ENCODE data around the gene RGL1.

The RGL1 gene

GRCh38 chr1:183850852-183851251 lies 45.9 kb downstream of the RGL1 start:
- H3K9ac ChIP-seq (ENCODE audit: low read length in 5 of 5) = no peak overlapping the region
- H3K27ac ChIP-seq (ENCODE audit: low read depth, low read length) = no peak overlapping the region
- H3K27me3 ChIP-seq (ENCODE audit: control insufficient read depth in 5 of 5, insufficient read depth in 4 of 5, low read length in 5 of 5) = no peaks in the 10 kb centered on the region
- H3K36me3 ChIP-seq (ENCODE audit: control insufficient read depth in 5 of 5, insufficient read depth in 5 of 5, low read length in 5 of 5) = peaks cover 0 to 12% (median 9%) of the 10 kb centered on the region in 5 donors
- peaks cover 0 to 34% (median 17%) of the 10 kb centered on the region in 5 donors for H3K4me1 ChIP-seq (ENCODE audit: control insufficient read depth in 5 of 5, insufficient read depth in 5 of 5, low read length in 5 of 5)
- H3K4me3 ChIP-seq (ENCODE audit: low read depth in 1 of 5, low read length in 5 of 5) = no peak overlapping the region
- no peaks in the 10 kb centered on the region for H3K9me3 ChIP-seq (ENCODE audit: control insufficient read depth in 5 of 5, low read length in 5 of 5)

GRCh38 chr1:183859119-183859518 lies 54.2 kb downstream of the RGL1 start:
- Histone ChIP-seq H3K27me3 (ENCODE audit: control insufficient read depth in 5 of 5, insufficient read depth in 4 of 5, low read length in 5 of 5) (no peaks in the 10 kb centered on the region), H3K4me1 (ENCODE audit: control insufficient read depth in 5 of 5, insufficient read depth in 5 of 5, low read length in 5 of 5) (peaks cover 0 to 31% (median 16%) of the 10 kb centered on the region in 5 donors), H3K36me3 (ENCODE audit: control insufficient read depth in 5 of 5, insufficient read depth in 5 of 5, low read length in 5 of 5) (peaks cover 0 to 8% (median 5%) of the 10 kb centered on the region in 5 donors), H3K27ac (ENCODE audit: low read depth, low read length) (no peak overlapping the region), H3K9me3 (ENCODE audit: control insufficient read depth in 5 of 5, low read length in 5 of 5) (no peaks in the 10 kb centered on the region), H3K4me3 (ENCODE audit: low read depth in 1 of 5, low read length in 5 of 5) (no peak overlapping the region), H3K9ac (ENCODE audit: low read length in 5 of 5) (no peak overlapping the region)

GRCh38 chr1:183859831-183860230 lies 54.9 kb downstream of the RGL1 start:
- Histone ChIP-seq H3K27ac (ENCODE audit: low read depth, low read length) (no peak overlapping the region), H3K9me3 (ENCODE audit: control insufficient read depth in 5 of 5, low read length in 5 of 5) (no peaks in the 10 kb centered on the region), H3K9ac (ENCODE audit: low read length in 5 of 5) (no peak overlapping the region), H3K4me1 (ENCODE audit: control insufficient read depth in 5 of 5, insufficient read depth in 5 of 5, low read length in 5 of 5) (peaks cover 0 to 31% (median 15%) of the 10 kb centered on the region in 5 donors), H3K27me3 (ENCODE audit: control insufficient read depth in 5 of 5, insufficient read depth in 4 of 5, low read length in 5 of 5) (no peaks in the 10 kb centered on the region), H3K36me3 (ENCODE audit: control insufficient read depth in 5 of 5, insufficient read depth in 5 of 5, low read length in 5 of 5) (peaks cover 0 to 8% (median 5%) of the 10 kb centered on the region in 5 donors), H3K4me3 (ENCODE audit: low read depth in 1 of 5, low read length in 5 of 5) (no peak overlapping the region)

- no peak overlapping the region for H3K27ac ChIP-seq (ENCODE audit: low read depth, low read length)
- peaks cover 0 to 28% (median 16%) of the 10 kb centered on the region in 5 donors for H3K4me1 ChIP-seq (ENCODE audit: control insufficient read depth in 5 of 5, insufficient read depth in 5 of 5, low read length in 5 of 5)
- peaks cover 7 to 19% (median 11%) of the 10 kb centered on the region in 5 donors for H3K36me3 ChIP-seq (ENCODE audit: control insufficient read depth in 5 of 5, insufficient read depth in 5 of 5, low read length in 5 of 5)
- no peaks in the 10 kb centered on the region for H3K27me3 ChIP-seq (ENCODE audit: control insufficient read depth in 5 of 5, insufficient read depth in 4 of 5, low read length in 5 of 5)
- no peak overlapping the region for H3K4me3 ChIP-seq (ENCODE audit: low read depth in 1 of 5, low read length in 5 of 5)
- H3K9me3 ChIP-seq (ENCODE audit: control insufficient read depth in 5 of 5, low read length in 5 of 5) = no peaks in the 10 kb centered on the region
- no peak overlapping the region for H3K9ac ChIP-seq (ENCODE audit: low read length in 5 of 5)
These were observed 58.0 kb downstream of the RGL1 start for GRCh38 chr1:183862967-183863366.

- H3K27me3 ChIP-seq (ENCODE audit: control insufficient read depth in 5 of 5, insufficient read depth in 4 of 5, low read length in 5 of 5) = no peaks in the 10 kb centered on the region
- no peak overlapping the region for H3K9ac ChIP-seq (ENCODE audit: low read length in 5 of 5)
- H3K4me1 ChIP-seq (ENCODE audit: control insufficient read depth in 5 of 5, insufficient read depth in 5 of 5, low read length in 5 of 5) = peaks cover 0 to 23% (median 16%) of the 10 kb centered on the region in 5 donors
- H3K36me3 ChIP-seq (ENCODE audit: control insufficient read depth in 5 of 5, insufficient read depth in 5 of 5, low read length in 5 of 5) = peaks cover 7 to 19% (median 11%) of the 10 kb centered on the region in 5 donors
- H3K4me3 ChIP-seq (ENCODE audit: low read depth in 1 of 5, low read length in 5 of 5) = no peak overlapping the region
- H3K27ac ChIP-seq (ENCODE audit: low read depth, low read length) = no peak overlapping the region
- H3K9me3 ChIP-seq (ENCODE audit: control insufficient read depth in 5 of 5, low read length in 5 of 5) = no peaks in the 10 kb centered on the region
These were observed 58.9 kb downstream of the RGL1 start for GRCh38 chr1:183863852-183864251.

GRCh38 chr1:183864611-183865010 lies 59.7 kb downstream of the RGL1 start:
- H3K36me3 ChIP-seq (ENCODE audit: control insufficient read depth in 5 of 5, insufficient read depth in 5 of 5, low read length in 5 of 5) = peaks cover 7 to 19% (median 11%) of the 10 kb centered on the region in 5 donors
- H3K27ac ChIP-seq (ENCODE audit: low read depth, low read length) = no peak overlapping the region
- no peak overlapping the region for H3K4me3 ChIP-seq (ENCODE audit: low read depth in 1 of 5, low read length in 5 of 5)
- H3K9ac ChIP-seq (ENCODE audit: low read length in 5 of 5) = no peak overlapping the region
- H3K9me3 ChIP-seq (ENCODE audit: control insufficient read depth in 5 of 5, low read length in 5 of 5) = no peaks in the 10 kb centered on the region
- H3K4me1 ChIP-seq (ENCODE audit: control insufficient read depth in 5 of 5, insufficient read depth in 5 of 5, low read length in 5 of 5) = peaks cover 0 to 21% (median 13%) of the 10 kb centered on the region in 5 donors
- no peaks in the 10 kb centered on the region for H3K27me3 ChIP-seq (ENCODE audit: control insufficient read depth in 5 of 5, insufficient read depth in 4 of 5, low read length in 5 of 5)

- Histone ChIP-seq H3K4me1 (ENCODE audit: control insufficient read depth in 5 of 5, insufficient read depth in 5 of 5, low read length in 5 of 5) (peaks cover 6 to 54% (median 45%) of the 10 kb centered on the region in 5 donors), H3K4me3 (ENCODE audit: low read depth in 1 of 5, low read length in 5 of 5) (no peak overlapping the region), H3K36me3 (ENCODE audit: control insufficient read depth in 5 of 5, insufficient read depth in 5 of 5, low read length in 5 of 5) (peaks cover 4 to 16% (median 11%) of the 10 kb centered on the region in 5 donors), H3K27ac (ENCODE audit: low read depth, low read length) (peak overlapping the region; percentile 89), H3K9me3 (ENCODE audit: control insufficient read depth in 5 of 5, low read length in 5 of 5) (no peaks in the 10 kb centered on the region), H3K27me3 (ENCODE audit: control insufficient read depth in 5 of 5, insufficient read depth in 4 of 5, low read length in 5 of 5) (no peaks in the 10 kb centered on the region), H3K9ac (ENCODE audit: low read length in 5 of 5) (no peak overlapping the region)
These were observed 64.3 kb downstream of the RGL1 start for GRCh38 chr1:183869230-183869629.

GRCh38 chr1:183869664-183870063 lies 64.7 kb downstream of the RGL1 start:
- Histone ChIP-seq H3K36me3 (ENCODE audit: control insufficient read depth in 5 of 5, insufficient read depth in 5 of 5, low read length in 5 of 5) (peaks cover 3 to 16% (median 11%) of the 10 kb centered on the region in 5 donors), H3K4me3 (ENCODE audit: low read depth in 1 of 5, low read length in 5 of 5) (peak overlapping the region in 1 of 5 donors; percentile 0), H3K4me1 (ENCODE audit: control insufficient read depth in 5 of 5, insufficient read depth in 5 of 5, low read length in 5 of 5) (peaks cover 6 to 58% (median 49%) of the 10 kb centered on the region in 5 donors), H3K27ac (ENCODE audit: low read depth, low read length) (peak overlapping the region; percentile 89), H3K9me3 (ENCODE audit: control insufficient read depth in 5 of 5, low read length in 5 of 5) (no peaks in the 10 kb centered on the region), H3K9ac (ENCODE audit: low read length in 5 of 5) (peak overlapping the region in 1 of 5 donors; percentile 13), H3K27me3 (ENCODE audit: control insufficient read depth in 5 of 5, insufficient read depth in 4 of 5, low read length in 5 of 5) (no peaks in the 10 kb centered on the region)

GRCh38 chr1:183870351-183871077 lies 65.6 kb downstream of the RGL1 start:
- Histone ChIP-seq H3K36me3 (ENCODE audit: control insufficient read depth in 5 of 5, insufficient read depth in 5 of 5, low read length in 5 of 5) (peaks cover 3 to 16% (median 11%) of the 10 kb centered on the region in 5 donors), H3K9ac (ENCODE audit: low read length in 5 of 5) (peak overlapping the region in 4 of 5 donors; percentile 7 to 54 (median 16)), H3K27me3 (ENCODE audit: control insufficient read depth in 5 of 5, insufficient read depth in 4 of 5, low read length in 5 of 5) (no peaks in the 10 kb centered on the region), H3K4me1 (ENCODE audit: control insufficient read depth in 5 of 5, insufficient read depth in 5 of 5, low read length in 5 of 5) (peaks cover 6 to 64% (median 51%) of the 10 kb centered on the region in 5 donors), H3K4me3 (ENCODE audit: low read depth in 1 of 5, low read length in 5 of 5) (peak overlapping the region in 1 of 5 donors; percentile 0), H3K27ac (ENCODE audit: low read depth, low read length) (peak overlapping the region; percentile 89), H3K9me3 (ENCODE audit: control insufficient read depth in 5 of 5, low read length in 5 of 5) (no peaks in the 10 kb centered on the region)

- Histone ChIP-seq H3K4me1 (ENCODE audit: control insufficient read depth in 5 of 5, insufficient read depth in 5 of 5, low read length in 5 of 5) (peaks cover 6 to 70% (median 52%) of the 10 kb centered on the region in 5 donors), H3K27ac (ENCODE audit: low read depth, low read length) (peak overlapping the region; percentile 89)
These were observed 66.2 kb downstream of the RGL1 start for GRCh38 chr1:183871142-183871541.

More at GRCh38 chr1:183871142-183871541, 66.2 kb downstream of the RGL1 start:
- H3K4me3 ChIP-seq (ENCODE audit: low read depth in 1 of 5, low read length in 5 of 5) = no peak overlapping the region
- peaks cover 0 to 14% (median 11%) of the 10 kb centered on the region in 5 donors for H3K36me3 ChIP-seq (ENCODE audit: control insufficient read depth in 5 of 5, insufficient read depth in 5 of 5, low read length in 5 of 5)
- no peaks in the 10 kb centered on the region for H3K9me3 ChIP-seq (ENCODE audit: control insufficient read depth in 5 of 5, low read length in 5 of 5)
- H3K27me3 ChIP-seq (ENCODE audit: control insufficient read depth in 5 of 5, insufficient read depth in 4 of 5, low read length in 5 of 5) = no peaks in the 10 kb centered on the region
- H3K9ac ChIP-seq (ENCODE audit: low read length in 5 of 5) = peak overlapping the region in 4 of 5 donors; percentile 7 to 54 (median 16)
